HepG2 (cell line): Measurements from ENCODE around the gene IFT88. TPM values are rescaled to one million over a fixed set of nuclear protein-coding genes. Genes with fewer than 3 reads are reported as not detected.

Experiments
- BRD4 ChIP-seq: sonication (generic); formaldehyde crosslinking; IDR thresholded peaks from 2 replicates; pipeline ENCODE4 v1.4.0; 2020; ENCODE audit warnings: missing genetic modification reagents
- CBX1 ChIP-seq: IDR thresholded peaks from one replicate; pipeline ENCODE4 v1.6.1; 2016; ENCODE audit warnings: antibody characterized with exemption, low read depth
- ELF3 ChIP-seq: IDR thresholded peaks from 2 replicates; pipeline ENCODE4 v1.6.1; 2016; ENCODE audit warnings: missing genetic modification reagents, missing compliant biosample characterization
- EP300 ChIP-seq, 3 experiments: sonication (generic) in 1 of 3; formaldehyde crosslinking in 1 of 3; IDR thresholded peaks; 2 replicates each; pipeline versions ENCODE4 v1.5.1 to v1.6.1; 2011 to 2020; ENCODE audit warnings: low read depth in 2 of 3, low read length in 2 of 3, borderline replicate concordance in 1 of 3, improper control_type of control experiment in 1 of 3, mild to moderate bottlenecking in 1 of 3, missing genetic modification reagents in 1 of 3, moderate library complexity in 1 of 3
- FOXA3 ChIP-seq: IDR thresholded peaks from 2 replicates; pipeline ENCODE4 v1.6.1; 2016; ENCODE audit warnings: missing genetic modification reagents, missing compliant biosample characterization
- GABPA ChIP-seq, 2 experiments: IDR thresholded peaks; 2 replicates each; pipeline ENCODE4 v1.6.1; 2011 to 2016; ENCODE audit warnings: low read depth in 2 of 2, low read length in 1 of 2, missing biosample characterization in 1 of 2, missing genetic modification characterization in 1 of 2
- LCORL ChIP-seq, 2 experiments: fragments of 450-650 bp in 1 of 2; sonication (generic) in 1 of 2; formaldehyde crosslinking in 1 of 2; IDR thresholded peaks; 2 replicates each; pipeline versions ENCODE4 v1.5.0 to v1.6.1; 2017 to 2020; ENCODE audit warnings: antibody characterized with exemption in 1 of 2, missing genetic modification reagents in 1 of 2
- MIER2 ChIP-seq: IDR thresholded peaks from 2 replicates; pipeline ENCODE4 v1.6.1; 2016; ENCODE audit warnings: missing biosample characterization, missing genetic modification reagents
- MIER3 ChIP-seq: IDR thresholded peaks from 2 replicates; pipeline ENCODE4 v1.6.1; 2016; ENCODE audit warnings: missing compliant biosample characterization, borderline replicate concordance
- MIXL1 ChIP-seq: IDR thresholded peaks from 2 replicates; pipeline ENCODE4 v1.6.1; 2016
- PCBP1 ChIP-seq: fragments of 200-400 bp; formaldehyde crosslinking; IDR thresholded peaks from 2 replicates; pipeline ENCODE4 v1.6.1; 2017; ENCODE audit warnings: mild to moderate bottlenecking, low read depth, low read length, borderline replicate concordance
- PHF5A ChIP-seq: IDR thresholded peaks from one replicate; pipeline ENCODE4 v1.6.1; 2018; ENCODE audit warnings: low read depth, missing genetic modification reagents; ENCODE audit not compliant: unreplicated experiment
- PITX1 ChIP-seq: sonication (generic); formaldehyde crosslinking; IDR thresholded peaks from 2 replicates; pipeline ENCODE4 v1.5.1; 2020; ENCODE audit warnings: mild to moderate bottlenecking, missing genetic modification reagents
- PTBP1 ChIP-seq: fragments of 200-400 bp; formaldehyde crosslinking; IDR thresholded peaks from 2 replicates; pipeline ENCODE4 v1.6.1; 2018; ENCODE audit warnings: low read length, low read depth; ENCODE audit not compliant: poor library complexity, severe bottlenecking
- RXRB ChIP-seq: IDR thresholded peaks from 2 replicates; pipeline ENCODE4 v1.6.1; 2016; ENCODE audit warnings: borderline replicate concordance, missing genetic modification reagents, missing compliant biosample characterization
- ZNF331 ChIP-seq: sonication (generic); formaldehyde crosslinking; IDR thresholded peaks from 2 replicates; pipeline ENCODE4 v1.4.0; 2020; ENCODE audit warnings: missing genetic modification reagents
- ZZZ3 ChIP-seq: sonication (generic); formaldehyde crosslinking; IDR thresholded peaks from 2 replicates; pipeline ENCODE4 v1.4.0; 2020; ENCODE audit warnings: missing genetic modification reagents, mild to moderate bottlenecking, borderline replicate concordance
- polyA plus RNA-seq, 8 experiments: library from polyadenylated mRNA; depleted of rRNA in 3 of 8; stranded (reverse) in 7 of 8; unstranded in 1 of 8; fragments of >200 nt; fragmentation: Illumina TruSeq in 4 of 8; extraction: Trizol in 4 of 8; gene quantifications; 2 replicates each; pipeline versions ENCODE4 v1.2.1 to v1.2.3, GENCODE V29; 2011 to 2016; ENCODE audit warnings: low read depth in 4 of 8, missing spikeins in 1 of 8, mixed read lengths in 1 of 8; ENCODE audit not compliant: insufficient read depth in 1 of 8
- total RNA-seq, 5 experiments: library from RNA; depleted of rRNA; stranded (reverse); fragments of >200 nt; fragmentation: Illumina TruSeq; extraction: Trizol; gene quantifications; 2 replicates each; pipeline ENCODE4 v1.2.3, GENCODE V29; 2016; ENCODE audit warnings: low read depth in 1 of 5
- TF ChIP-seq, protein P1 (sequence below): sonication (generic); formaldehyde crosslinking; IDR thresholded peaks from 2 replicates; pipeline ENCODE4 v1.4.0; 2020; ENCODE audit warnings: missing genetic modification reagents
- TF ChIP-seq, protein P2 (sequence below): sonication (generic); formaldehyde crosslinking; IDR thresholded peaks from 2 replicates; pipeline ENCODE4 v1.4.0; 2020; ENCODE audit warnings: missing genetic modification reagents, borderline replicate concordance
- TF ChIP-seq, protein P3 (sequence below): sonication (generic); formaldehyde crosslinking; conservative IDR thresholded peaks from 2 replicates; pipeline ENCODE4 v1.4.0; 2020; ENCODE audit warnings: mild to moderate bottlenecking, missing genetic modification reagents, moderate library complexity
- TF ChIP-seq, protein P4 (sequence below): sonication (generic); formaldehyde crosslinking; conservative IDR thresholded peaks from 2 replicates; pipeline ENCODE4 v1.4.0; 2020; ENCODE audit warnings: missing genetic modification reagents

Gene IFT88
- total and polyA plus RNA-seq, 2 of the 13 experiments (the other 11 are each of a cell fraction or from before 2014, with no cell fraction given) = 8.4 to 19.9 TPM

DNA sequence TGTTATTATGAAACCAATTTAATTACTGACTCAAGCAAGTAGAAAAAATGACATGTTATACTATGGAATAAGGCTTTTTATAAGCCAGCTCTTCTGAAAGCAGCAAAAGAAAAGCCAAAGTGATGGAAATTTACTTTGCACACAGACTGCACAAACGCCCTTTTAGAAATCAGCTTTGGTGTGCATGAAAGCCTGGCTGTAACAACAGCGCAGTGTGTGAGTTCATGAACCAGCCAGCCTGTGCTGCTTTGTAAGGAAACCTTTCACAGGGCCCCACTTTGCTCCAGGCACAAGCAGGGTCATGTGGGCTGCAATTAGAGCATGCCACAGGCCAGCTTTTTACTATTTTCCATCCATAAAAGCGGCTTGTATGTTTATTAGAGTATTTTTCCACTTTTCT lies 13.6 kb upstream of the IFT88 start (continued):
- TF ChIP-seq, protein P1, sequence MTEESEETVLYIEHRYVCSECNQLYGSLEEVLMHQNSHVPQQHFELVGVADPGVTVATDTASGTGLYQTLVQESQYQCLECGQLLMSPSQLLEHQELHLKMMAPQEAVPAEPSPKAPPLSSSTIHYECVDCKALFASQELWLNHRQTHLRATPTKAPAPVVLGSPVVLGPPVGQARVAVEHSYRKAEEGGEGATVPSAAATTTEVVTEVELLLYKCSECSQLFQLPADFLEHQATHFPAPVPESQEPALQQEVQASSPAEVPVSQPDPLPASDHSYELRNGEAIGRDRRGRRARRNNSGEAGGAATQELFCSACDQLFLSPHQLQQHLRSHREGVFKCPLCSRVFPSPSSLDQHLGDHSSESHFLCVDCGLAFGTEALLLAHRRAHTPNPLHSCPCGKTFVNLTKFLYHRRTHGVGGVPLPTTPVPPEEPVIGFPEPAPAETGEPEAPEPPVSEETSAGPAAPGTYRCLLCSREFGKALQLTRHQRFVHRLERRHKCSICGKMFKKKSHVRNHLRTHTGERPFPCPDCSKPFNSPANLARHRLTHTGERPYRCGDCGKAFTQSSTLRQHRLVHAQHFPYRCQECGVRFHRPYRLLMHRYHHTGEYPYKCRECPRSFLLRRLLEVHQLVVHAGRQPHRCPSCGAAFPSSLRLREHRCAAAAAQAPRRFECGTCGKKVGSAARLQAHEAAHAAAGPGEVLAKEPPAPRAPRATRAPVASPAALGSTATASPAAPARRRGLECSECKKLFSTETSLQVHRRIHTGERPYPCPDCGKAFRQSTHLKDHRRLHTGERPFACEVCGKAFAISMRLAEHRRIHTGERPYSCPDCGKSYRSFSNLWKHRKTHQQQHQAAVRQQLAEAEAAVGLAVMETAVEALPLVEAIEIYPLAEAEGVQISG (CRISPR knock-in tag) = peak; percentile 32; the same call in 1 of the 2 replicates
- no peak for TF ChIP-seq PTBP1
- TF ChIP-seq GABPA (IDR thresholded peaks at IDR 0.05; ENCODE audit: low read depth, low read length) = no peak
- TF ChIP-seq GABPA (CRISPR knock-in tag; IDR thresholded peaks at IDR 0.05; ENCODE audit: low read depth) = 0 out of 2 replicates have a peak, but pooled peaks have one; percentile 23
- TF ChIP-seq PITX1 (CRISPR knock-in tag) = 0 out of 2 replicates have a peak, but pooled peaks have one; percentile 13
- 0 out of 2 replicates have a peak, but pooled peaks have one; percentile 28 for TF ChIP-seq MIXL1 (CRISPR knock-in tag)
- peak; percentile 42 for TF ChIP-seq FOXA3 (CRISPR knock-in tag)
- peak; percentile 58 for TF ChIP-seq CBX1
- TF ChIP-seq ZZZ3 (CRISPR knock-in tag) = no peak
- TF ChIP-seq RXRB (CRISPR knock-in tag) = peak; percentile 39; the same call in 1 of the 2 replicates
- peak; percentile 62; the same call in 1 of the 2 replicates for TF ChIP-seq MIER3 (CRISPR knock-in tag)
- TF ChIP-seq BRD4 = peak; percentile 85
- peak; percentile 43; the same call in 1 of the 2 replicates for TF ChIP-seq ELF3 (CRISPR knock-in tag)
- TF ChIP-seq, protein P2, sequence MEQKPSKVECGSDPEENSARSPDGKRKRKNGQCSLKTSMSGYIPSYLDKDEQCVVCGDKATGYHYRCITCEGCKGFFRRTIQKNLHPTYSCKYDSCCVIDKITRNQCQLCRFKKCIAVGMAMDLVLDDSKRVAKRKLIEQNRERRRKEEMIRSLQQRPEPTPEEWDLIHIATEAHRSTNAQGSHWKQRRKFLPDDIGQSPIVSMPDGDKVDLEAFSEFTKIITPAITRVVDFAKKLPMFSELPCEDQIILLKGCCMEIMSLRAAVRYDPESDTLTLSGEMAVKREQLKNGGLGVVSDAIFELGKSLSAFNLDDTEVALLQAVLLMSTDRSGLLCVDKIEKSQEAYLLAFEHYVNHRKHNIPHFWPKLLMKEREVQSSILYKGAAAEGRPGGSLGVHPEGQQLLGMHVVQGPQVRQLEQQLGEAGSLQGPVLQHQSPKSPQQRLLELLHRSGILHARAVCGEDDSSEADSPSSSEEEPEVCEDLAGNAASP (CRISPR knock-in tag) = peak; percentile 39; the same call in 1 of the 2 replicates
- TF ChIP-seq, protein P3, sequence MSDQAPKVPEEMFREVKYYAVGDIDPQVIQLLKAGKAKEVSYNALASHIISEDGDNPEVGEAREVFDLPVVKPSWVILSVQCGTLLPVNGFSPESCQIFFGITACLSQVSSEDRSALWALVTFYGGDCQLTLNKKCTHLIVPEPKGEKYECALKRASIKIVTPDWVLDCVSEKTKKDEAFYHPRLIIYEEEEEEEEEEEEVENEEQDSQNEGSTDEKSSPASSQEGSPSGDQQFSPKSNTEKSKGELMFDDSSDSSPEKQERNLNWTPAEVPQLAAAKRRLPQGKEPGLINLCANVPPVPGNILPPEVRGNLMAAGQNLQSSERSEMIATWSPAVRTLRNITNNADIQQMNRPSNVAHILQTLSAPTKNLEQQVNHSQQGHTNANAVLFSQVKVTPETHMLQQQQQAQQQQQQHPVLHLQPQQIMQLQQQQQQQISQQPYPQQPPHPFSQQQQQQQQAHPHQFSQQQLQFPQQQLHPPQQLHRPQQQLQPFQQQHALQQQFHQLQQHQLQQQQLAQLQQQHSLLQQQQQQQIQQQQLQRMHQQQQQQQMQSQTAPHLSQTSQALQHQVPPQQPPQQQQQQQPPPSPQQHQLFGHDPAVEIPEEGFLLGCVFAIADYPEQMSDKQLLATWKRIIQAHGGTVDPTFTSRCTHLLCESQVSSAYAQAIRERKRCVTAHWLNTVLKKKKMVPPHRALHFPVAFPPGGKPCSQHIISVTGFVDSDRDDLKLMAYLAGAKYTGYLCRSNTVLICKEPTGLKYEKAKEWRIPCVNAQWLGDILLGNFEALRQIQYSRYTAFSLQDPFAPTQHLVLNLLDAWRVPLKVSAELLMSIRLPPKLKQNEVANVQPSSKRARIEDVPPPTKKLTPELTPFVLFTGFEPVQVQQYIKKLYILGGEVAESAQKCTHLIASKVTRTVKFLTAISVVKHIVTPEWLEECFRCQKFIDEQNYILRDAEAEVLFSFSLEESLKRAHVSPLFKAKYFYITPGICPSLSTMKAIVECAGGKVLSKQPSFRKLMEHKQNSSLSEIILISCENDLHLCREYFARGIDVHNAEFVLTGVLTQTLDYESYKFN (CRISPR knock-in tag) = peak; percentile 80
- peak; percentile 61 for TF ChIP-seq PHF5A (CRISPR knock-in tag)
- peak; percentile 75 for TF ChIP-seq ZNF331 (CRISPR knock-in tag)
- TF ChIP-seq LCORL (IDR thresholded peaks at IDR 0.05) = no peak
- peak; percentile 59 for TF ChIP-seq LCORL (CRISPR knock-in tag; IDR thresholded peaks at IDR 0.05)
- TF ChIP-seq PCBP1 = no peak
- 0 out of 2 replicates have a peak, but pooled peaks have one; percentile 14 for TF ChIP-seq MIER2 (CRISPR knock-in tag)
- TF ChIP-seq, protein P4, sequence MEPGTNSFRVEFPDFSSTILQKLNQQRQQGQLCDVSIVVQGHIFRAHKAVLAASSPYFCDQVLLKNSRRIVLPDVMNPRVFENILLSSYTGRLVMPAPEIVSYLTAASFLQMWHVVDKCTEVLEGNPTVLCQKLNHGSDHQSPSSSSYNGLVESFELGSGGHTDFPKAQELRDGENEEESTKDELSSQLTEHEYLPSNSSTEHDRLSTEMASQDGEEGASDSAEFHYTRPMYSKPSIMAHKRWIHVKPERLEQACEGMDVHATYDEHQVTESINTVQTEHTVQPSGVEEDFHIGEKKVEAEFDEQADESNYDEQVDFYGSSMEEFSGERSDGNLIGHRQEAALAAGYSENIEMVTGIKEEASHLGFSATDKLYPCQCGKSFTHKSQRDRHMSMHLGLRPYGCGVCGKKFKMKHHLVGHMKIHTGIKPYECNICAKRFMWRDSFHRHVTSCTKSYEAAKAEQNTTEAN (CRISPR knock-in tag) = peak; percentile 96
- TF ChIP-seq EP300 (IDR thresholded peaks at IDR 0.05; ENCODE audit: low read depth in 2 of 2, low read length in 2 of 2) = peak in 1 of 2 experiments; percentile 72; a peak in 2 of 4 replicates
- no peak for TF ChIP-seq EP300 (CRISPR knock-in tag; IDR thresholded peaks at IDR 0.05; ENCODE audit: borderline replicate concordance)
